Endometrial microvascular endothelial cells (primary cell): ENCODE results near the gene TSTD2. TPM values are rescaled to one million over a fixed set of nuclear protein-coding genes. Genes with fewer than 3 reads are reported as not detected.

Source experiments
- in situ Hi-C: cut with HindIII; loops from 2 replicates; pipeline ENCODE4 v1.10.0; 2017; ENCODE audit warnings: low sequenced_read_pairs, low pct_unique_long_range_greater_than_20kb; ENCODE audit errors: inconsistent ontology term
- total RNA-seq: library from RNA; depleted of rRNA; stranded (reverse); fragments of >200 nt; gene quantifications from one replicate; pipeline ENCODE4 v1.2.3, GENCODE V29; 2015; ENCODE audit errors: inconsistent ontology term

Gene TSTD2
- total RNA-seq, 1 donor from 2014 or later, result 9.5 TPM

DNA sequence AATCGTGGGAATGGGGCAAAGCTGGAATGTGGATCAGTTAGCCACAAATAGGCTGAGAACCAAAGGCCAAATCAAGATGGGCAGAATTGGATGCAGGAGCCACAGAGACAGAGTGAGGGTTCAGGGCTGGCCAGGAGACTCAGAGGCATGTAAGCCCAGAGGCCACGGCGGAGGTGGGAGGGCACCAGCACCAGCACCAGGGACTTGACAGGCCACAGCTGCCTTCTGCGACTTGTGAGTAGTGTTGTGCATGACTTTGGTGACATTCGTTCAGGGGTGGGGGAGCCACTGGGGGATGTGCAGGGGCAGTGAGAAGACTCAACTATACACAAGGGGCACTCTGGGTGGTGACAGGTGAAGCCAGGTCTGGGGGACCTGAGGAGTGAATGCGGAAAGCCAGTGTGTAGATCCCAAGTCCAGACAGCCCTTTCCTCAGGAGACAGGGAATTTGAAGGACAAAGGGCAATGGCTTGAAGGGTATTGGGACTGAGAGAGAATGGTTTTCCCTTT lies 78.5 kb downstream of the TSTD2 start:
- in situ Hi-C loops, result no loop called here

DNA sequence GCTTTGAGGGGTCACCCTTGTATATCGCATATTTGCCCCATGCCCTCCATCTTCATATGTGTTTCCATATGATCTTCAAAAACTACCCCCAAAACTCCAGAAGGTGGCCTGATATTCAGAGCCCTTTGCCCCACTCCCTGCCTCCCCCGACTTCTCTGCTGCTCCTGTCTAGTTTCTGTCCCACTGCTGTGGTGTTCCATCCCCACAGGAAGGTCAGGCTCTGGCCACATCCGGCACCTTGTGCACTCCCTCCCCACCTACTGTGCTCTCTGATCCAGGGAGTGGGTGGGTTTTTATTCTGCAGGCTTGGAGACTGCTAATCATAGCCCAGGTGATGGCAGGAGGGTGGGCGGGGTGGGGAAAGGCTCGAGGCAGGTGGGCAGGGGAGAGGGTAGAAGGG lies 79.3 kb downstream of the TSTD2 start:
- in situ Hi-C loops, result no loop called here

- in situ Hi-C loops, result no loop called here
These were observed 80.0 kb downstream of the TSTD2 start for GRCh38 chr9:97553141-97553540.

GRCh38 chr9:97551308-97551707 lies 81.9 kb downstream of the TSTD2 start:
- in situ Hi-C loops, result no loop called here

DNA sequence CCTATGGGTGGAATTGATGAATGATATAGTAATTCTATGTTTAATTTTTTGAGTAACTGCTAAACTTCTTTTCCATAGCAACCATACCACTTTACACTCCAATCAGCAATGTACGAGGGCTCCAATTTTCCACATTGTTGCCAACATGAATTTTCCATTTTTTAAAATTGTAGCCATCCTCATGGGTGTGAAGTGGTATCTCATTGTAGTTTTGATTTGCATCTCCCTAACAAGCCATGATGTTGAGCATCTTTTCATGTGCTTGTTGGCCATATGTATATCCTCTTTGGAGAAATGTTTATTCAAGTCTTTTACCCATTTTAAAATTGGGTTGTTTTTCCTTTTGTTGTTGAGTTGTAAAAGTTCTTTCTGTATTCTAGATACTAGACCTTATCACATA lies 82.8 kb downstream of the TSTD2 start:
- in situ Hi-C loops, result no loop called here

Other genes starting within 250 kb of the TSTD2 start
- gene TDRD7, start 221.3 kb downstream of the TSTD2 start, total RNA-seq, result 16.7 TPM
- gene TMOD1, start 131.7 kb downstream of the TSTD2 start, total RNA-seq, result 0.56 TPM
- gene NCBP1, start 453 bp upstream of the TSTD2 start, total RNA-seq, result 41.4 TPM
- gene XPA, start 64.0 kb upstream of the TSTD2 start, total RNA-seq, result 7.2 TPM
- gene FOXE1, start 219.9 kb upstream of the TSTD2 start, total RNA-seq, result not detected